Fibroblast of mammary gland (primary cell): Measurements from ENCODE around the gene CNOT1.

Experiments used
- DNase-seq: peaks from one replicate; pipeline ENCODE4 v3.0.0-alpha.2; 2010; ENCODE audit warnings: low read depth
- H3K4me3 ChIP-seq: 2 replicates; pipeline ENCODE4 v1.5.1; 2011; ENCODE audit warnings: low read depth, mild to moderate bottlenecking, low read length, moderate library complexity; ENCODE audit not compliant: control insufficient read depth
- CTCF ChIP-seq: conservative IDR thresholded peaks from 2 replicates; pipeline ENCODE4 v1.5.1; 2011; ENCODE audit warnings: low read depth, low read length, inconsistent platforms; ENCODE audit not compliant: control insufficient read depth, insufficient read depth

CNOT1 gene

DNA sequence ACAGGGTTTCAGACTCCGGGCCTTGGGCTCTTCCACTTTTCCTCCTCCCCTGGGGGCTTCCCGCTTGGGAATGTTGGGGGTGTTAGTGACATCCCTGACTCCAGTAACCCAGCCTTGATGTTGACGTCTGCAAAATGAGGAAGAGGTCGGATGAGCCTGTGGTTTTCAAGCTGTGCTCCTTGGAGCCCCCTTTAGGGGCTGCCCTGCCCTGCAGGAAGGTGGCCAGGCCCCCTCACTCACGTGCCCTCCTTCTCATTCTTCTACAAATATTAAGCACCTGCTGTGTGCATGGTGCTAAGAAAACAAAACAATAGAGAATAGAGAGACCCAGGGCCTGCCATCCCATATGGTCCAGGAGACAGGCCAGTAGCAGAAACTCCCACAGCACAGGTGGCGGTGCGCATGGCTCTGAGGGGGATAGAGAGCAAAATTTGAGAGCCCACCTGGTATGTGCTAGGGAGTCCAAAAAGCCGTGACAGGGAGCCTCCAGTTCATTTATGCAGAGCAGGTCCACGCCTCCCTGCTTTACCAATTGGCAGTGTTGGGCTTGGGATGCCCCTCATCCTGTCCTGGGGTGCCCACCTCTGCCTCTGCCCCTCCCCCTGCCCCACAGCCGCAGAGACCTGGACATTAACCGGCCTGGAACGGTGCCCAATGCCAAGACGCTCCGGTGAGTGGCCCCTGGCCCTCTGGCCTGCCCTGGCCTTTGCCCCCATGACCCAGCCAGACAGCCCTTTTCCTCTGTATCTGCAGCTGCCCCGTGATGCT is 122.2 kb downstream of the CNOT1 start:
- no peak for DNase-seq
- no peak for TF ChIP-seq CTCF
- no peak overlapping the region for H3K4me3 ChIP-seq

DNA sequence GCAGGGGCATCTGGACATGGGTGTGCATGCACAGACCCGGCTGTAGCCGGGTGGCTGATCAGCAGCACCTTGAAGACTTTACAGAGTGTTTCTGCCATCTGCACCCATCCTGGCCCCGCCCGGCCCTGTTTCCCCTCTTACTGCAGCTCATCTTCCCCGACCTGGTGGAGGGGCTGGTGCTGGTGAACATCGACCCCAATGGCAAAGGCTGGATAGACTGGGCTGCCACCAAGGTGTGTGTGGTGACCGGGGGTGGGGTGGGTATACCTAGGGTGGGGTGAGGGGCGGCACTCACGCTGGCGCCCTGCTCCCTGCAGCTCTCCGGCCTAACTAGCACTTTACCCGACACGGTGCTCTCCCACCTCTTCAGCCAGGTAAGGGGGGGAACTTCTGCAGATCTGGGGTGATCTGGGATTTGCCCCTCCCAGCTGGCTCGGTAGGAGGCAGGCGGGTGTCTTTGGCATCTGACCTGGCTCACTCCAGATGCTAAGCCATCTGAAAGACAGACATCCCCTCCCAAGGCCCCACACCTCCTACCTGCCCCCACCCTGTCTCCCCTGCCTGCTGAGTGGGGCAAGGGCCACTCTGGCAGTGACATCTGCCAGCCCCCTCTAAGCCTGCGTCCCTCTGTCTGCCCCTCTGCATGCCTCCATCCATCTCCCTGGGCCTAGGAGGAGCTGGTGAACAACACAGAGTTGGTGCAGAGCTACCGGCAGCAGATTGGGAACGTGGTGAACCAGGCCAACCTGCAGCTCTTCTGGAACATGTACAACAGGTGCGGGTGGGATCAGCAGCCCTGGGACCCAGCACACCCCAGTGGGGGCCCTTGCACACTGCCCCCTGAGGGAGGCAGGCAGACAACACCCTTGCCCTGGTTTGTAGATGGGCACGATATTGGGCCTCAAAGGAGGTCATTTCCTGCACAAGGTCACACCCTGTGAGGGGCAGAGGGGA is 123.1 kb downstream of the CNOT1 start:
- no peak for DNase-seq

GRCh38 chr16:58503863-58504688 is 125.5 kb downstream of the CNOT1 start:
- no peak for DNase-seq
- no peak overlapping the region for H3K4me3 ChIP-seq
- TF ChIP-seq CTCF, result no peak

More for the DNA sequence above, 123.1 kb downstream of the CNOT1 start:
- TF ChIP-seq CTCF, result no peak
- no peak overlapping the region for H3K4me3 ChIP-seq

DNA sequence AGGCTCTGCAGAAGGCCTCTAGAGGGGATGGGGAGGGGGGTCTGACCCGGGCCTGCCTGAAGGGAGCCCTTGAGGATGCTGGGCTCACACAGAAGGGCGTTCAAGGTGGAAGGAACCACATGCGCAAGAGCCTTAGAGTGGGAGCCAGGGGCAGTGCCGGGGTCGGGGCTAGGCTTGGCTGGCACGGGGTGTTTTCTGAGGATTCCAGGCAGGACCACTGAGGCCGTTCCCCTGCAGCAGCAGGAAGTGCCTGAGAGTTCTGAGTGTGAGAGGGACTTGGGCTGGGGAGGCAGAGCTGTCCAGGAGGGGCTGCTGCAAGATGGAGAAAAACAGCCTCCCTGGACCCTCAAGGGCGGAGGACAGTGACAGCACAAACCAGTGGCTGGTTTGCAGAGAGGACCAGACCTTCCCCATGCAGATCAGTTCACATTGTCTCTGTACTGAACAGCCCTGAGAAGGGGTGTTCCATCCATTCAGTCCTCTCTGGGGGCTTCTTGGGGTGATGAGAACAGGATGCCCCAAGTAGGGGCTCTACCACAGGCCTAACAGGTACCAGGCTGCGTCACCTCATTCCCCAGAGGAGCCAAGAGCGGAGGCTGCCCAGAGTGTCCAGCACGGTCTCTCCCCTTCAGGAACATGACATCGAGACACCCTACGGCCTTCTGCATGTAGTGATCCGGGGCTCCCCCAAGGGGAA is 126.3 kb downstream of the CNOT1 start:
- no peak overlapping the region for H3K4me3 ChIP-seq
- DNase-seq, result no peak
- TF ChIP-seq CTCF, result no peak

GRCh38 chr16:58502217-58502921 is 127.3 kb downstream of the CNOT1 start:
- no peak overlapping the region for H3K4me3 ChIP-seq
- no peak for DNase-seq
- TF ChIP-seq CTCF, result no peak
